ENCODE results near the gene NMUR1.

NMUR1 gene

DNA sequence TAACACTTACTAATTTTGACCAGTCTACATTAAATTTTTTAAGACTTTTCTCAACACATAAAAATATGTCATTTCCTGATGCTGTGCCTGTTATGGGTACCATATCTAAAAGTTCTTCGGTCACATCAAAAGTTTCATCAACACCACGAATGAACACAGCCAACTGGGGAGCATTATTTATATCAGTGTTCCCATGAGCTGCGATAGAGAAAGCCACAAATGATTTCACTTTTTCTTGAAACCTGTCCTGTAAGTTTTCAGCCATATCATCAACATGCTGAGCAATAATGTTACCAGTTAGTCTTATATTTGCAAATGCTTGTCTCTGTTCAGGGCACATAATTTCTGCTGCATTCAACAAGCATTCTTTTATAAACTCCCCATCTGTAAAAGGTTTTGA, 35.6 kb downstream of the NMUR1 start:
- in situ Hi-C loops (cut with MboI; ENCODE audit: low sequenced_read_pairs): no loop called here

DNA sequence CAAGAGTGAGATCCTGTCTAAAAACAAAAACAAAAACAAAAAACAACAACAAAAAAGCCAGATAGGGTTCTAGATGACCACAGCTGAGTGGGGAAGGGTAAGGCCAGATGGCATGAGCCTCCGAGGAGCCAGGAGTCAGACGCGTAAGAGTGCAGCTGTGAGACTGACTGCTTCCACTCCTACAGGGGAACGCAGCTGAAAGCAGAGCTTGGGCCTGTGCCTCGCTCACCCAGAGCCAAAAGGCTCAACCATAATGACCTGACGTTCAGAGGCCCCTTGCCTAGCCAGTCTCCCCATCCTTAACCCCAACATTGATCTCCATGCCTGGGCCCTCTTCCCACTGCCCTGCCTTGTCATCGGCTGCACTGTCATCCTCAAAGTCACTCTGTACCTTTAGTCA, 39.4 kb downstream of the NMUR1 start:
- in situ Hi-C loops (cut with MboI; ENCODE audit: low sequenced_read_pairs): no loop called here

DNA sequence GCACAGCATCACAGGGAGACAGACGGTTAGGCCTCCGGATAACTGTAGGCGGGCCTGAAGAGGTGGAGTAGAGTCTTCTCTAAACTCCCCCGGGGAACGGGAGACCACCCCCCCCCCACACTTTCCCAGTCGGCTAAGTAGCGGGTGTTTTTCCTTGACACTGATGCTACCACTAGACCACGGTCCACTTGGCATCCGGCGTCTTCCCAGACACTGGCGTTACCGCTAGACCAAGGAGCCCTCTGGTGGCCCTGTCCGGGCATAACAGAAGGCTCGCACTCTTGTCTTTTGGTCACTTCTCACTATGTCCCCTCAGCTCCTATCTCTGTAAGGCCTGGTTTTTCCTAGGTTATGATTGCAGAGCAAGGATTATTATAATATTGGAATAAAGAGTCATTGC, 40.3 kb downstream of the NMUR1 start:
- in situ Hi-C loops (cut with MboI; ENCODE audit: low sequenced_read_pairs): no loop called here

DNA sequence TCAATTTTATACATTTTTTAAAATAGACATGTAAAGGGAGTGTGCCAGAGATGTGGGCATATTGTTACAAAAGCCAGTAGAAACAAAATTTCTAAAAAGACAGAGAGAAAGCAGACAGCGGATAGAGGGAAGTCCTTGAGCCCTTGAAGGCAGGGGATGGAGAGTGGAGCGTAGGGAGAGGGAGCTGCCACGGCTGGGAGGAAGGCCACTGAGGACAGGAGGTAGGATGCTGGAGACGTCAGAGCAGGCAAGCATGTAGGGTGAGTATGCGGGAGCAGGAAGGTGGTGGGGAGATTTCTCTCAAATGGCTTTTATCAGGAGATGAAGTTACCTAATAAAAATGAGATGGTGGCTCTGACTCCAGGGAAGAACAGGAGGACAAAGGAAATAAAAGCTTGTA, 41.9 kb downstream of the NMUR1 start:
- in situ Hi-C loops (cut with MboI; ENCODE audit: low sequenced_read_pairs): no loop called here

DNA sequence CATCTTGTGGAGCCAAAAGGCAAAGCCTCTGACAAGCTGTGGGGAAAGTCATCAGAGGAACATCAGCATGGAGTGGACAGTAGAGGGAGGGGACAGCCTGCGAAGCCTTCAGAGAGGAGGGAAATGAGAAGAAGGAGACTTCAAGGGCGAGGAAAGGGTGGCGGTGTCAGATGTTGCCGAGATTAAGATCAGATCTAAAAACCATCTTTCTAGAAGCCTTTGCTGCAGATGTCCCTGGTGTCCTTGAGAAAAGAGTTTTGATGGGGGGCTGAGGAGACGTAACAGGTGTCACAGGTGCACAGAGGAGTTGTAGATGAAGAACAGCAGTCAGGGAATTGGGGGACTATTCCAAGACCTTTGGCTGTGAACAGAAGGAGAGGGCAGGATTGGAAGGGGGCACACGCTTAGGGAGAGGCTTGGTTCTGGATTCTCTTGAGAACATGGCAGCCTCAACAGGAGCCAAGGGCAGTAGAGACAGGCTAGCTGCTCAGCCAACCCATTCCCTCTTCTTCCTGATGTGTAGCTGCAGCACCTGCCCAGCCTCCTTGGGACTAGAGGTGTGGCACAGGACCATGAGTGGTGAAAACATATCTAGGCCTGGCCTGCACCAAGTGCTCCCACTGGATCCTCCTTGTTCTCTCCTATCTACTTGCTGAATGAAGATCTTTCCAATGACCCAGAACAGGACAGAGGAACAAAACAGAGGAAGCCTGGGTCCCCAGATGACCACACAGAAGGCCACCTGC, 43.2 kb downstream of the NMUR1 start:
- in situ Hi-C loops (cut with MboI; ENCODE audit: low sequenced_read_pairs): no loop called here

DNA sequence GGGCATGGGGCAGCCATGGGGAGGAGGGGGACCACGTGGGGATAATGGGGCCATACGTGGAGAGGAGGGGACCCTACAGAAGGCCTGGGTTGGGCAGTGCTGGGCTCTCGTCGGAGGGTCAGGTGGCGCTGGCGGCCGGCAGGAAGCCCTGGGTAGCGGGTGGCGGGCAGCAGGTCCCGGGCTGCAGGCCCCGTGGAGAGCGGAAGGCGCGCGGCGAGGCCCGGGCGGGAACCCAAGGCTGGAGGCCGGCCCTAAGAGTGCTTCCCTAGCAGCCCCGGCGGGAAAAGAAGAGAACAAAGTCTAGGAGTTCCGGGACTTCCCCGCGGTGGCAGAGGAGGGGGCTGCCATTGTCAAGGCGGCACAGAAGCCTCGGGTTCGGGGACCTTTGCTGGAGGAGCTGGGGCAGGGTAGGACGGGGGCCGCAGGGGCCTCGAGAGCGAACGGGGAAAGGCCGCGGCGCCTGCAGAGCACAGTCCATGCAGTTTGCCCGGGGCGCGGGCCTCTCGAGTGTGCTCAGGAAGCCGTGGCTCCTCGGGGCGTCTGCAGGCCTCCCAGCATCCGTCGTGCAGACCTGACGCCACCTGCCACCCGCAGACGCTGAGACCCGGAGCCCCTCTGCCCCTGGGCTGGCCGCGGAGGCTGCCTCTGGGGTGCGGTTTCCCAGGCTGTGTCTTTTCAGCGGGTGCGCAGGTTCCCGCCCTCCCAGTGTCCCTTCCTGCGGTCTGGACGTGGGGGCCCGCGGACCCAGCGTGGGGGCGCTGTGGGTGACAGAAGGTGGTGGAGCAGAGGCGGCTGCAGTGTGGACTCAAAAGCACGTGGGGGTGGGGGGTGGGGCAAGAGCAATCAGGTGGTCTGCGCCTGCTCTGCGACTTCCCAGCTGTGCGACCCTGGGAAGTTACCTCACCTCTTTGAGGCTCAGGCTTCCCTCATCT, 46.6 kb downstream of the NMUR1 start:
- in situ Hi-C loops (cut with MboI; ENCODE audit: low sequenced_read_pairs): no loop called here

DNA sequence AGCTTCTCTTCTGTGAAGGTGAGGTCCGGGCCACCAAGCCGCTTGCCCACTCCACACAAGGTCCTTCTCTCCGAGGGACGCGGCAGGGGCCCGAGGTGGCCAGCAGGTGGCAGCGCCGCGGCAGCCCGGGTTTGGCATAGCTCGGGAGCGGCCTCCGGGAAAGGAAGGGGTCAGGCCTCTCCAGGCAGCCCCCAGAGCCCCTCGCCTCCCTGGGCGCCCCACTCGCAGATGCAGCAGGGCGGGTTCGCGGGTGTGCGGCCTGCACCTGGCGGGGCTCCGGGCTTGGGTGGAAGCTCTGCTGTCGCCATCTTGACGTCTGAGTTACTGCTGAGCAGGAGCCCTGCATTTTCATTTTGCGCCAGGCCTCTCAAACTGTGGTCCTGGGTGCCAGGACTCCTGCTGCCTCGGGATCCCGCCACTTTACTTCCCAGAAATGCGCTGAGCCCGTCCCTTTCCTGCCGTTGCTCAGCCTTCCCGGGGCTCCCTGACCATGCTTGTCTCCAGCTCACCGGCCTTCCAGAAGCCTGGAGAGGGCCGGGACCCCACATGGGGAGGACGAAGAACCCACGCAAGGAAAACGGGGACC, 47.3 kb downstream of the NMUR1 start:
- in situ Hi-C loops (cut with MboI; ENCODE audit: low sequenced_read_pairs): no loop called here

DNA sequence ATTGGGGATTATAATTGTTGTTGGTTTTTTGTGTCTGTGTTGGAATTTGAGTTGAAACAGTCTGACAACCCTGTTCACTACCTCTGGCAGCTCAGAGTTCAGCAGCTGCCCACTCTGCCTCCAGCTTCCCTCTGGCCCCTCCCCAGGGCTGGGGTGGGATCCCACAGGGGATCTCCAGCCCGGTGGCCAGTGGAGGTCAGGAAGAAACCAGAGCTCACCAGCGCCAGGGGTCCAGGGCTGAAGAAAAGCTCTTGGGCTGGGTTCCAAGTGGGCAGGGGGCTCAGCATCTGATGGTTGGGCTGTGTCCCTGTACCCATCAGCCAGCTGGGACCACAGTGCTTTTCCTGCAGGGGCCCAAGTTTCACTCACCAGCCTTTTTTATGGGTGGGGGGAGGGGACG, 49.5 kb downstream of the NMUR1 start:
- in situ Hi-C loops (cut with MboI; ENCODE audit: low sequenced_read_pairs): no loop called here

DNA sequence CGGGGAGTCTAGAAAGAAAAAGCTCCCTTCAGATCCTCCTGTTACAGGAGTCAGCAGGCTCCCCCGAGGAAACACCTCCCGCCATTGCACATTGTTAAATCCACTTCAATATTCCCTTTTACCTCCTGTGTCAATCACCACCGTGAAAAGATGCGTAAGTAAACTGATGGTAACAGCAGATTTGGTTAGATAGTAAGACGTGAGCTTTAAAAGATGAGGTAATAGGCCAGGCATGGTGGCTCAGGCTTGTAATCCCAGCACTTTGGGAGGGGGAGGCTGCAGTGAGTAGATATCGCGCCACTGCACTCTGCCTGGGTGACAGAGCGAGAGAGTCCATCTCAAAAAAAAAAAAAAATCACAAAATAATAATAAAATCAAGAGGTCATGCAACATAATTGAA, 50.8 kb downstream of the NMUR1 start:
- in situ Hi-C loops (cut with MboI; ENCODE audit: low sequenced_read_pairs): no loop called here

DNA sequence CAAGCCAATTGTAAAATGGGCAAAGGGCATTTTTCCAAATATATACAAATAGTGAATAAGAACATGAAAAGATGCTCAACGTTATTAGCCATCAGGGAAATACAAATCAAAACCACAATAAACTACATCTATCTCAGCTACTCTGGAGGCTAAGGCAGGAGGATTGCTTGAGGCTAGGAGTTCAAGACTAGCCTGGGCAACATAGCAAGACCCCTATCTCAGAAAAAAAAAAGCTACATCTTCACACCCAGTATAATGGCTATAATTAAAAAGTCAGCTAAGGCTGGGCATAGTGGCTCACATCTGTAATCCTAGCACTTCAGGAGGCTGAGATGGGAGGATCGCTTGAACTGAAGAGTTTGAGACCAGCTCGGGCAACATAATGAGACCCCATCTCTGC, 53.3 kb downstream of the NMUR1 start:
- in situ Hi-C loops (cut with MboI; ENCODE audit: low sequenced_read_pairs): no loop called here

DNA sequence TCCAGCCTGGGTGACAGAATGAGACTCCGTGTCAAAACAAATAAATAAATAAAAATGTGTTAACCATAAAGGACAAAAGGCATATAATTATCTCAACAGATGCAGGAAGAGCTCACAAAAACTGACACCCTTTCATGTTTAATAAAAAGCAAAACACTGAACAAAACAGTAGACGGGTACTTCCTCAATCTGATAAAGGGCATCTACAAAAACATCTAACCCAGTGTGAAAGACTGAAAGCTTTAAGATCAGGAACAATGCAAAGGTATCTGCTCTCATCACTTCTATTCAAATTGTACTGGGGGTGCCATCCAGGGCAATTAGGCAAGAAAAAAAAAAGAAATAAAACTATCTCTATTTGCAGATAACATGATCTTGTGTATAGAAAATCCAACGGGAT, 54.3 kb downstream of the NMUR1 start:
- in situ Hi-C loops (cut with MboI; ENCODE audit: low sequenced_read_pairs): no loop called here
